ENCODE results near the gene TENT4A.

GRCh38 chr5:6676702-6677101 is 36.5 kb upstream of the TENT4A start:
- no peak for TF ChIP-seq POLR2A (IDR thresholded peaks at IDR 0.05)
- TF ChIP-seq CTCF (IDR thresholded peaks at IDR 0.05), result no peak
